H9 (cell line): ENCODE measurements around the gene CCBE1. TPM values are rescaled to one million over a fixed set of nuclear protein-coding genes. Genes with fewer than 3 reads are reported as not detected.

Experiments used
- DNase-seq: peaks from one replicate; pipeline ENCODE4 v3.0.0-alpha.2; 2017
- H2AFZ ChIP-seq: one replicate; pipeline ENCODE4 v1.6.1; 2013; ENCODE audit warnings: mild to moderate bottlenecking, low read length, control low read depth, moderate library complexity
- H2AK5ac ChIP-seq: 2 replicates; pipeline ENCODE4 v1.6.1; 2013; ENCODE audit warnings: low read length, control low read depth, mixed read lengths; ENCODE audit not compliant: insufficient read length
- H2BK120ac ChIP-seq: one replicate; pipeline ENCODE4 v1.6.1; 2013; ENCODE audit warnings: low read depth, mild to moderate bottlenecking, low read length, control low read depth, inconsistent platforms; ENCODE audit not compliant: poor library complexity, severe bottlenecking
- H2BK12ac ChIP-seq: 2 replicates; pipeline ENCODE4 v1.6.1; 2013; ENCODE audit warnings: low read length, control low read depth, mixed read lengths, low read depth; ENCODE audit not compliant: insufficient read length
- H2BK15ac ChIP-seq: 2 replicates; pipeline ENCODE4 v1.6.1; 2013; ENCODE audit warnings: low read depth, low read length, control low read depth
- H2BK20ac ChIP-seq: one replicate; pipeline ENCODE4 v1.6.1; 2013; ENCODE audit warnings: low read depth, mild to moderate bottlenecking, low read length, control low read depth, inconsistent platforms; ENCODE audit not compliant: poor library complexity, severe bottlenecking
- H2BK5ac ChIP-seq: 2 replicates; pipeline ENCODE4 v1.6.1; 2013; ENCODE audit warnings: low read length, control low read depth, mixed read lengths; ENCODE audit not compliant: insufficient read length
- H3K14ac ChIP-seq: 2 replicates; pipeline ENCODE4 v1.6.1; 2013; ENCODE audit warnings: low read length, control low read depth; ENCODE audit not compliant: insufficient read depth
- H3K18ac ChIP-seq: 2 replicates; pipeline ENCODE4 v1.6.1; 2013; ENCODE audit warnings: low read depth, mild to moderate bottlenecking, mixed read lengths, low read length, control low read depth; ENCODE audit not compliant: insufficient read length
- H3K23ac ChIP-seq: 2 replicates; pipeline ENCODE4 v1.6.1; 2013; ENCODE audit warnings: low read length, control low read depth, mixed read lengths, low read depth; ENCODE audit not compliant: insufficient read length
- H3K23me2 ChIP-seq: 2 replicates; pipeline ENCODE4 v1.6.1; 2013; ENCODE audit warnings: low read depth, mild to moderate bottlenecking, mixed read lengths, low read length, control low read depth; ENCODE audit not compliant: insufficient read length, poor library complexity, severe bottlenecking
- H3K27ac ChIP-seq: 2 replicates; pipeline ENCODE4 v1.5.1; 2013; ENCODE audit warnings: low read length, control low read depth, mixed read lengths, low read depth; ENCODE audit not compliant: insufficient read length
- H3K27me3 ChIP-seq: 2 replicates; pipeline ENCODE4 v1.6.1; 2013; ENCODE audit warnings: low read length, control low read depth, inconsistent platforms; ENCODE audit not compliant: insufficient read depth
- H3K4ac ChIP-seq: 2 replicates; pipeline ENCODE4 v1.6.1; 2013; ENCODE audit warnings: low read depth, mild to moderate bottlenecking, control low read depth, inconsistent platforms, low read length, moderate library complexity
- H3K4me1 ChIP-seq: 2 replicates; pipeline ENCODE4 v1.6.1; 2013; ENCODE audit warnings: low read length, control low read depth, inconsistent platforms; ENCODE audit not compliant: insufficient read depth
- H3K4me2 ChIP-seq: 2 replicates; pipeline ENCODE4 v1.6.1; 2013; ENCODE audit warnings: low read length, control low read depth, mixed read lengths; ENCODE audit not compliant: insufficient read length, insufficient read depth
- H3K56ac ChIP-seq: 2 replicates; pipeline ENCODE4 v1.6.1; 2013; ENCODE audit warnings: low read depth, mild to moderate bottlenecking, mixed read lengths, low read length, control low read depth; ENCODE audit not compliant: insufficient read length
- H3K79me1 ChIP-seq: 2 replicates; pipeline ENCODE4 v1.6.1; 2013; ENCODE audit warnings: low read depth, mild to moderate bottlenecking, moderate library complexity, low read length, control low read depth, inconsistent platforms; ENCODE audit not compliant: insufficient read depth, poor library complexity, severe bottlenecking
- H3K79me2 ChIP-seq: 2 replicates; pipeline ENCODE4 v1.6.1; 2013; ENCODE audit warnings: low read length, control low read depth, inconsistent platforms; ENCODE audit not compliant: insufficient read depth
- H3K9ac ChIP-seq: 2 replicates; pipeline ENCODE4 v1.6.1; 2013; ENCODE audit warnings: low read length, control low read depth, mixed read lengths; ENCODE audit not compliant: insufficient read length; ENCODE audit errors: extremely low read depth
- H3K9me3 ChIP-seq: one replicate; pipeline ENCODE4 v1.6.1; 2013; ENCODE audit warnings: low read depth, low read length, inconsistent platforms; ENCODE audit not compliant: control insufficient read depth
- H3T11ph ChIP-seq: one replicate; pipeline ENCODE4 v1.6.1; 2013; ENCODE audit warnings: mild to moderate bottlenecking, low read length, control low read depth, inconsistent platforms
- H4K20me1 ChIP-seq: one replicate; pipeline ENCODE4 v1.6.1; 2013; ENCODE audit not compliant: control insufficient read depth, insufficient read length, insufficient read depth
- H4K5ac ChIP-seq: 2 replicates; pipeline ENCODE4 v1.6.1; 2013; ENCODE audit warnings: low read depth, mild to moderate bottlenecking, mixed read lengths, low read length, control low read depth; ENCODE audit not compliant: insufficient read length
- H4K8ac ChIP-seq: replicated peaks from 2 replicates; pipeline ENCODE4 v1.6.1; 2013; ENCODE audit warnings: low read length, control low read depth, mixed read lengths, low read depth; ENCODE audit not compliant: insufficient read length
- H4K91ac ChIP-seq: 2 replicates; pipeline ENCODE4 v1.6.1; 2013; ENCODE audit warnings: low read depth, mild to moderate bottlenecking, moderate library complexity, mixed read lengths, low read length, control low read depth; ENCODE audit not compliant: insufficient read length
- H3K27ac Mint-ChIP-seq, 3 experiments: 2 replicates in 2 of 3; 3 replicates in 1 of 3; pipeline ENCODE4 v1.8.0; 2020 to 2021; ENCODE audit warnings: mixed read lengths in 3 of 3, mild to moderate bottlenecking in 1 of 3, moderate library complexity in 1 of 3
- H3K27me3 Mint-ChIP-seq: 2 replicates; pipeline ENCODE4 v1.8.0; 2021; ENCODE audit warnings: low read depth, mild to moderate bottlenecking, moderate library complexity, mixed read lengths
- H3K36me3 Mint-ChIP-seq, 3 experiments: 2 replicates in 2 of 3; 3 replicates in 1 of 3; pipeline ENCODE4 v1.8.0; 2020 to 2021; ENCODE audit warnings: low read depth in 3 of 3, mixed read lengths in 3 of 3; ENCODE audit not compliant: insufficient read depth in 1 of 3
- H3K4me1 Mint-ChIP-seq, 2 experiments: 2 replicates each; pipeline ENCODE4 v1.8.0; 2020; ENCODE audit warnings: mixed read lengths in 2 of 2
- H3K4me3 Mint-ChIP-seq, 2 experiments: 2 replicates in 1 of 2; 3 replicates in 1 of 2; pipeline ENCODE4 v1.8.0; 2020 to 2021; ENCODE audit warnings: mild to moderate bottlenecking in 2 of 2, mixed read lengths in 2 of 2, moderate library complexity in 1 of 2
- H3K9me3 Mint-ChIP-seq, 2 experiments: 2 replicates in 1 of 2; 3 replicates in 1 of 2; pipeline ENCODE4 v1.8.0; 2020; ENCODE audit warnings: mild to moderate bottlenecking in 2 of 2, mixed read lengths in 2 of 2, moderate library complexity in 1 of 2
- CTCF ChIP-seq: fragments of 200-600 bp; sonication (generic); conservative IDR thresholded peaks from 3 replicates; pipeline ENCODE4 v1.8.0; 2021; ENCODE audit warnings: antibody characterized with exemption, mild to moderate bottlenecking
- WGBS: extraction: QIAGEN DNeasy Blood & Tissue Kit; methylation state at CpG from one replicate; pipeline ENCODE4 v1.1.7; 2013; ENCODE audit warnings: missing lambda C conversion rate, low lambda C conversion rate, mixed read lengths; ENCODE audit not compliant: insufficient read length; ENCODE audit errors: extremely low coverage; 5-methylcytosine and 5-hydroxymethylcytosine counted together
- total RNA-seq: library from RNA; stranded (reverse); gene quantifications from 2 replicates; pipeline ENCODE4 v1.2.1, GENCODE V29; 2021

CCBE1 gene
- total RNA-seq, 1 experiment from 2014 or later, result 0.39 TPM

- Histone ChIP-seq H2BK20ac (no peak overlapping the region), H3K56ac (no peak overlapping the region), H3K27ac (no peak overlapping the region), H3K23ac (no peak overlapping the region), H4K8ac (no peak overlapping the region), H4K20me1 (no peaks in the 10 kb centered on the region), H2BK12ac (no peak overlapping the region), H3T11ph (no peak overlapping the region), H3K4me1 (no peaks in the 10 kb centered on the region), H3K9me3 (no peaks in the 10 kb centered on the region), H3K4me2 (no peak overlapping the region), H4K91ac (no peak overlapping the region), H3K14ac (no peak overlapping the region), H3K79me2 (no peaks in the 10 kb centered on the region), H2AK5ac (no peak overlapping the region), H2BK15ac (no peak overlapping the region), H3K79me1 (no peaks in the 10 kb centered on the region), H2BK120ac (no peak overlapping the region), H3K4ac (no peak overlapping the region), H3K9ac (no peak overlapping the region), H4K5ac (no peak overlapping the region), H3K27me3 (no peaks in the 10 kb centered on the region), H2BK5ac (no peak overlapping the region), H2AFZ (no peak overlapping the region), H3K18ac (no peak overlapping the region), H3K23me2 (no peaks in the 10 kb centered on the region)
- Mint-ChIP-seq H3K4me3 (no peak overlapping the region), H3K27me3 (peaks cover 3% of the 10 kb centered on the region; the same call in 1 of the 2 replicates), H3K27ac (no peak overlapping the region), H3K36me3 (no peaks in the 10 kb centered on the region), H3K9me3 (no peaks in the 10 kb centered on the region), H3K4me1 (no peaks in the 10 kb centered on the region)
- no peak for DNase-seq
- 100% methylated on average over 1 of the region's 3 CpGs for WGBS
- TF ChIP-seq CTCF, result no peak
Observed at GRCh38 chr18:59592624-59593023, 104.6 kb downstream of the CCBE1 start.
